Stimulated activated naive CD8-positive, alpha-beta T cell treated with anti-CD3 and anti-CD28 coated beads, Interleukin-15, Interleukin-2, amounts not matched to agents 100 ng/mL and 50 ng/mL, for 24 hours (primary cell): ENCODE data around the gene PSMD1.
"Not testable (repeated sequence)": the region's sequence is repeated elsewhere in the genome, so short reads cannot be mapped to it uniquely, and the experiment has no call there.

ENCODE experiments used
- H3K27ac Mint-ChIP-seq: one replicate; pipeline ENCODE4 v1.8.0; 2021; ENCODE audit warnings: mild to moderate bottlenecking, mixed read lengths
- H3K27me3 Mint-ChIP-seq: one replicate; pipeline ENCODE4 v1.8.0; 2021; ENCODE audit warnings: mixed read lengths
- H3K36me3 Mint-ChIP-seq: one replicate; pipeline ENCODE4 v1.8.0; 2021; ENCODE audit warnings: low read depth, mixed read lengths
- H3K4me1 Mint-ChIP-seq: one replicate; pipeline ENCODE4 v1.8.0; 2021; ENCODE audit warnings: low read depth, mixed read lengths
- H3K4me3 Mint-ChIP-seq: one replicate; pipeline ENCODE4 v1.8.0; 2021; ENCODE audit warnings: mild to moderate bottlenecking, mixed read lengths
- H3K9me3 Mint-ChIP-seq: one replicate; pipeline ENCODE4 v1.8.0; 2021; ENCODE audit warnings: mixed read lengths

The PSMD1 gene

DNA sequence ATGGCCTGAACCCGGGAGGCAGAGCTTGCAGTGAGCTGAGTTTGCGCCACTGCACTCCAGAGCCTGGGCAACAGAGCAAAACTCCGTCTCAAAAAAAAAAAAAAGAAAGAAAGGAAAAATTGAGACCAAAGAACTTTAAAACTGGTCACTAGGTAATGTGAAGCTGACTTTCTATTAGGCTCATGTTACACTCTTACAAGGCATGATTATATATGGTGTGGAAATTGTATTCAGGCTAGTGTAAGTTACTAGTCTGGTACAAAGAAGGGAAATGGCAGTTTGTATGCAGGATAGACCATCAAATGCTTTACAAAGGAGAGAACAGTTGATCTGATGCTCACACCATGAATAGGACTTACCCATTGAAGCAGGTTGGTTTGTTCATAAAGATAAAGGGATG lies 106.3 kb downstream of the PSMD1 start:
- Mint-ChIP-seq H3K36me3 (peaks cover 79% of the 10 kb centered on the region), H3K27me3 (no peaks in the 10 kb centered on the region), H3K27ac (peak overlapping the region; percentile 67), H3K4me1 (peaks cover 55% of the 10 kb centered on the region), H3K9me3 (no peaks in the 10 kb centered on the region), H3K4me3 (no peak overlapping the region)

DNA sequence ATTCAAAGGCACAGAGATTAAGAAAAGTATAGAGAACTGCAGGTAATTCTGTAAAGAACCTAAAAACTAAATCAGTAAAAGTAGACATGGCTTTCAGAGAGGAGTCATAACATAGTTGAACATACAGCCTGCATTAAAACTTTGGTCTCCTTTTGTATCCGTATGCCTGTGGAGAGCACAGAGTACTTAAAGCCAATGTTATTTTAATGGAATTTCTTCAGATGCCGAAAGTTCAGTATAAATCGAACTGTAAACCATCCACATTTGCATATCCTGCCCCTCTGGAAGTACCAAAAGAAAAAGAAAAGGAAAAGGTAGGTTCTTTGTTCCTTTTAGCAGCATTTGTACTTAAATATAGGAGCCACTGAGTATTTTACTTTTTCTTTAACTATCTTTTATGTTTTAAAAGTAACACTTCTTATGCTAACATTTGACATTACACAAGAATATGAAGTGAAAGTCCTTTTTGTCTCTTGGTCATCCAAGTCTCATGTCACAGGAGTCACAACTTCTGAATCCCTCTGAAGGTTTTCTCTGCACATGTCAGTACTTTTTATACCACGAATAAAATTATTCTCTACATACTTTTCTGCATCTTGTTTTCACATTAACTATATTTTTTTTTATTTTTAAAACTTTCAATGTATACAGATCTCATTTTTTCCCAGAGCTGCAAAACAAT lies 106.9 kb downstream of the PSMD1 start:
- no peaks in the 10 kb centered on the region for H3K27me3 Mint-ChIP-seq

DNA sequence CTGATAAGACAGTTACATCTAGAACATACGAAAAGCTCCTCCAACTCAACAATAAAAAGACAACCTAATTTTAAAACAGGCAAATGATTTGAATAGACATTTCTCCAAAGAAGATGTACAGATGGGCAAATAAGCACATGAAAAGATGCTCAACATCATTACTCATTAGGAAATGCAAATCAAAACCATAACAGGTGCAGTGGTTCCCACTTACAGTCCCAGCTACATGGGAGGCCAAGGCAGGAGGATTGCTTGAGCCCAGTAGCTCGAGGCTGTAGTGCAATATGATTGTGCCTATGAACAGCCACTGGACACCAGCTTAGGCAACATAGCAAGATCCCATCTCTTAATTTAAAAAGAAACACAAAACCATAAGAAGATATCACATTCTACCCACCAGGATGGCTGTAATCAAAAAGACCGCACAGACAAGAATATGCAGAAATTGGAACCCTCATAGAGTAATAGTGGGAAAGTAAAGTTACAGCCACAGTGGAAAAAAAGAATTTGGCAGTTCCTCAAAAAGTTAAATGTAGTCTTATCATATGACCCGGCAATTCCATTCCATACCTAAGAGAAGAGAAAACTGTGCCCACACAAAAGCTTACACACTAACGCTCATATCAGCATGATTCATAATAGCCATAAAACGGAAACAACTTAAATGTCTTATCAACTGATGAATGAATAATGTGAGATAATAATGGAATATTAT lies 111.2 kb downstream of the PSMD1 start:
- peak overlapping the region; percentile 84 for H3K27ac Mint-ChIP-seq
- H3K4me3 Mint-ChIP-seq, result peak overlapping the region; percentile 15
- H3K36me3 Mint-ChIP-seq, result peaks cover 89% of the 10 kb centered on the region
- no peaks in the 10 kb centered on the region for H3K27me3 Mint-ChIP-seq
- H3K9me3 Mint-ChIP-seq, result no peaks in the 10 kb centered on the region
- peaks cover 37% of the 10 kb centered on the region for H3K4me1 Mint-ChIP-seq

More for the DNA sequence above, 106.9 kb downstream of the PSMD1 start:
- peaks cover 61% of the 10 kb centered on the region for H3K4me1 Mint-ChIP-seq
- H3K4me3 Mint-ChIP-seq, result no peak overlapping the region
- no peaks in the 10 kb centered on the region for H3K9me3 Mint-ChIP-seq
- peaks cover 79% of the 10 kb centered on the region for H3K36me3 Mint-ChIP-seq
- peak overlapping the region; percentile 67 for H3K27ac Mint-ChIP-seq

DNA sequence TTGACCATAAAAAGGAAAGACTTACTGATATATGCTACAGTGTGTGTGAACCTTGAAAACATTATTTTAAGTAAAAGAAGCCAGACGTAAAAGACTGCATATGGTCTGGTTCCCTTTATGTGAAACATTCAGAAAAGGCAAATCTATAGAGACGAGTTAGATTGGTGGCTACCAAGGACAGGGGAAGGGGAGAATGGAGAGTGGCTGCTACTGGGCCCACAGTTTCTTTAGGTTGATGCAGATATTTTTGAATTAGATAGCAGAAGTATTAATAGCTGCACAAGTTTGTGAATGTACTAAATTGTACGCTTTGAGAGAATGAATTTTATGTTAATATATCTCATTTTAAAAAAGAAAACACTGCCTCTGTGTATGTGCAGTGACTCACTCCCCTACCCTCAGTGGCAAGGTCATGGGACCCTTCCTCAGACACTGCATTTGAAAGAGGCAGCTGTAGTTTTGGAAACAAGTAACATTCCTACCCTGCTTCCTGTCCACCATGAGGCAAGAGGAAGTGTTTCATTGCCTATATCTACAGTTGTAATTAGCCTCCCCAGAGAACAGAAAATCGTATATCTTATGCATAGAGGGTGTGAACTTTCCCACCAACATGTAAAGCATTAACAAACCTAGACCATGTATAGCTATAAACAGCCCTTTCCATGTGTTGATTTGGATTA lies 111.9 kb downstream of the PSMD1 start:
- Mint-ChIP-seq H3K9me3 (no peaks in the 10 kb centered on the region), H3K4me3 (peak overlapping the region; percentile 15), H3K36me3 (peaks cover 87% of the 10 kb centered on the region), H3K27me3 (no peaks in the 10 kb centered on the region), H3K27ac (peak overlapping the region; percentile 84), H3K4me1 (peaks cover 30% of the 10 kb centered on the region)

DNA sequence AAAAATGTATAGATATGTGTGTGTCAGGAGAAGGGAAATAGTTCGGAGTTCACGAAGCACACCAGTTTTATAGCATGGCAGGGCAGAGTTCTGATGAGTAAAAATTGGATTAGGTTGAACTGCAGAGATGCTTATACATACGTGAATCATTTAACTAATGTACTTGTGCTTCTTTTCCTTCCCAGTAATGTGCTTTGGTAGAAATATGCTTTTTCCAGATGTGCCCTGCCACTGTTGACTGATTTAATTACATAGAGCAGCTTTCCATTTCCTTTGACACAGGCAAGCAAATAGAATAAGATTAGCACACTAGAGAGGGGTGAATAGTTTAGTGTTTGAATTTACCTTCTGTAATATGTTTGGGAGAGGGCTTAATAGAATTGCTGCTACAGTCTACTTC lies 112.8 kb downstream of the PSMD1 start:
- no peak overlapping the region for H3K4me3 Mint-ChIP-seq
- peaks cover 92% of the 10 kb centered on the region for H3K36me3 Mint-ChIP-seq
- no peaks in the 10 kb centered on the region for H3K9me3 Mint-ChIP-seq
- H3K27ac Mint-ChIP-seq, result peak overlapping the region; percentile 84
- peaks cover 30% of the 10 kb centered on the region for H3K4me1 Mint-ChIP-seq
- no peaks in the 10 kb centered on the region for H3K27me3 Mint-ChIP-seq

DNA sequence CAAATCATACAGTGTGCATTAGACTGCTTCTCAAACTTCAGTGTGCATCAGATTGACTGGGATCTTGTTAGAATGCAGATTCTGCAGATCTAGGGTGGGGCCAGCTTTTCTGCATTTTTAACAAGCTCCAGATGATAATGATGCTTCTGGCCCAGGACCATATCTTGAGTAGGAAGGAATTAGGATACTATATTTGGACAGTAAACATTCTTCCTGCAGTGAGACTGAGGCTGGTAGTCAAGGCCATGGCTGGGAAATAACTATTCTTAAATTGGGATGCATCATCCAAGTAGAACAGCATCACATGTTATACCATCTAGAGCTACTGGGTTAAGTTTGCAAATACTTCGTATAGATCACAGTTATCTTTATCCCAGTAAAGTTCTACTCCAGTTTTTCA lies 113.4 kb downstream of the PSMD1 start:
- H3K4me3 Mint-ChIP-seq, result no peak overlapping the region

DNA sequence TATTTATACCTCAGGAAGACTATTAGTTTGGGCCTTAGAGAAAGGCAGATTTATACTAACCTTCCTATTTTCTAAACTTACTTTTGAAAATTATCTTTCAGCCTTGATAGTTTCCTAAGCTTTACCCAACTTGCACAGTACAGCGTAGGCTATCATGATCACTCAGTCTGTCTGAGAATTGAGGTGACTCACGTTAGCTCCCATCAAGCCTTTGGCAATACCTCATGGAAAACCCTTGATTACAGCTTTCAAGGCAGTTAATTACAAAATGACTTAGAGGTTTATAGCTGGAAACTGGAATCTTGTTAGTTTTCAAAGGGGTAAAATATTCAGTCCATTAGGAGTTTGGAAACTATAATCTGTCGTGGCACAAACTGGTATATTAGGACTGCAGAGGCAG lies 115.4 kb downstream of the PSMD1 start:
- H3K9me3 Mint-ChIP-seq, result no peaks in the 10 kb centered on the region
- H3K4me1 Mint-ChIP-seq, result peaks cover 30% of the 10 kb centered on the region
- H3K4me3 Mint-ChIP-seq, result no peak overlapping the region
- peaks cover 87% of the 10 kb centered on the region for H3K36me3 Mint-ChIP-seq
- no peak overlapping the region for H3K27ac Mint-ChIP-seq
- no peaks in the 10 kb centered on the region for H3K27me3 Mint-ChIP-seq

More for the DNA sequence above, 113.4 kb downstream of the PSMD1 start:
- H3K4me1 Mint-ChIP-seq, result peaks cover 30% of the 10 kb centered on the region
- H3K27ac Mint-ChIP-seq, result no peak overlapping the region
- H3K27me3 Mint-ChIP-seq, result no peaks in the 10 kb centered on the region
- no peaks in the 10 kb centered on the region for H3K9me3 Mint-ChIP-seq
- peaks cover 92% of the 10 kb centered on the region for H3K36me3 Mint-ChIP-seq

DNA sequence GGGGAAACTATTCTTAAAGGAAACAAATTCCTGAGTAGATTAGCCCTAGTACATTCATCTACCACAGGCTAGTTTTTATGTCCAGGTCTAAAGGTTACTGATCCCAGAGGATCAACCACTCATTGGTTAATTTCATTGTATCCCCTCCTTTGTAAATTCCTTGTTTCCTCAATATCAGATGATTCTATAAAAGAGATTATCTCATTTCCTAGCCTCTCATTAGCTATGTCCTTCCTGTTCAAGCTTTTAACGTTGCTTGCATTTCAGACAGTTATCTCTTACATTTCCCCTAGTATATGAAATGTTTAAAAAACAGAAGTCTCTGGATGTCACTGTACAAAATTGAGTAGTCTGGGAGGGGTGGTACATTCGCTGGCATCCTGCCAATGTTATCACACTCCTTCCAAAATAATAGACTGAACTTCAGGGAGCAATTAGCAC lies 117.6 kb downstream of the PSMD1 start:
- H3K4me1 Mint-ChIP-seq, result peaks cover 21% of the 10 kb centered on the region
- peak overlapping the region; percentile 14 for H3K27ac Mint-ChIP-seq
- no peaks in the 10 kb centered on the region for H3K9me3 Mint-ChIP-seq
- H3K36me3 Mint-ChIP-seq, result peaks cover 64% of the 10 kb centered on the region
- H3K27me3 Mint-ChIP-seq, result no peaks in the 10 kb centered on the region
- H3K4me3 Mint-ChIP-seq, result no peak overlapping the region

DNA sequence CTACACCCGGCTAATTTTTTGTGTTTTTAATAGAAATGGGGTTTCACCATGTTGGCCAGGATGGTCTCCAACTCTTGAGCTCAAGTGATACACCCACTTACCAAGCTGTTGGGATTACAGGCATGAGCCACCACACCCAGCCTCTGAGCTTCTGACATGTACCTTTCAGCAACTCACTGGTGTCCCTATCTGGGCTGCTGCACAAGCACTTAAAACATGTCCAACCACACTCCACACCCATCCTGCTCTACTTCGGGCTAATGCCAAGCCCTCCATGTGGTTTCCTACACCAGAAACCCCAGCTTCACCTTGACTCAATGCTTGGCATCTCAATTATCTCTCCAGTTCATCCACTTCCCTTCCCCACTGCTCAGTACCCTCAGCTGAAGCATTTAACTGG lies 119.4 kb downstream of the PSMD1 start:
- Mint-ChIP-seq H3K4me1 (peaks cover 36% of the 10 kb centered on the region), H3K4me3 (no peak overlapping the region), H3K9me3 (no peaks in the 10 kb centered on the region), H3K27ac (peak overlapping the region; percentile 33), H3K27me3 (no peaks in the 10 kb centered on the region), H3K36me3 (peaks cover 46% of the 10 kb centered on the region)

DNA sequence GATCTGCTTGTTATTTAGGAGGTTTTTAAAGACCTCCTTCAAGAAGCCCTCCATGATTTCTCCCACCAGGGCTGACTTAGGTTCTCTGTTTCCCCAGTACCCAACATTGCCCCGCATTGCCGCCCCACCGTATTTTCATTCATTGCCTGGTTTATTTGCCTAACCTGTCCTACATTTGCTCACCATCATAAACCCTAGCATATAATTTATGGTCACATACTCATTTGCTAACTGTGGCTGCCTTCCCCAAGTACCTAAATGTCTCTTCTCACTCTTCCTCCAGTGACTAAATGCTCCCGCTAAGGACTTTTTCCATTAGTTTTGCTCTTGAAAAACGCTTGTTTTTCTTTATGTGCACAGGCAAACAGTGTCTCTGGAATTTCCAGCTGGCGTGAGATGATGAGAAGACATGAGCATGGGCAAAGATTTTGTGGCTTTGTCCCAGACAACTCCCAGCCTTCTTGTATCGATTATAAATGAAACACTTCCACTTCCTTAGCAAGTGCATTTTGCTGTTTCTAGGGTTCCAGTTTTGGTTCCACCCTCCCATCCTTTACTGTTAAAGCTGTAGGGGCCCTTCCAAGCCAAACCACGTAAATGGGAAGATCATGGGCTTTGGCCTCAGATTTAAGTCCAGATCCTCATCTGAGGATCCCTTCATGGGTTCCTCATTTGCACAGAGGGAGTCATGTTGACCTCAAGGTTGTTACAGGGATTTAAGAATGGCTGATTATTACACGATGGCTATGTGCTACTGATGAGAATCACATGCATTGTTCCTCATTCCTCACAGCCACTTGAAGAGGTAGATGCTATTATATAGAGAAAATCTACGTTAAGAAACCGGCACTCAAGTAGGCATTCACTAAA lies 120.7 kb downstream of the PSMD1 start:
- no peaks in the 10 kb centered on the region for H3K9me3 Mint-ChIP-seq
- peaks cover 37% of the 10 kb centered on the region for H3K36me3 Mint-ChIP-seq
- peaks cover 36% of the 10 kb centered on the region for H3K4me1 Mint-ChIP-seq
- H3K4me3 Mint-ChIP-seq, result no peak overlapping the region
- H3K27ac Mint-ChIP-seq, result peak overlapping the region; percentile 18
- no peaks in the 10 kb centered on the region for H3K27me3 Mint-ChIP-seq

DNA sequence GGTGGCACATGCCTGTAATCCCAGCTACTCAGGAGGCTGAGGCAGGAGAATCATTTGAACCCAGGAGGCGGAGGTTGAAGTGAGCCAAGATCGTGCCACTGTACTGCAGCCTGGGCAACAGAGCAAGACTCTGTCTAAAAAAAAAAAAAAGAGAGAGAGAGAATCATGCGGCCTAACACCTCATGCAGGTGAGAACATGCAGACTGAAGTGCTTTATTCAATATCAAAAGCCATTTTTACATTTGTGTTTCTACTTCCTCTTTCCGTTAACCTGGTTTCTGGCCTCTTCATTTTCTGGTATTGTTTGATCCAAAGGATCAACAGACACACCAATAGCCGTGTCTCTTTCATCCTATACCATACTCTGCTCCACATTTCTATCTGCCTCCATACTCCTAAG lies 122.1 kb downstream of the PSMD1 start:
- not testable (repeated sequence) for H3K27me3 Mint-ChIP-seq, H3K9me3 Mint-ChIP-seq, H3K4me3 Mint-ChIP-seq, H3K27ac Mint-ChIP-seq
- Mint-ChIP-seq H3K4me1 (peaks cover 36% of the 10 kb centered on the region), H3K36me3 (peaks cover 27% of the 10 kb centered on the region)

DNA sequence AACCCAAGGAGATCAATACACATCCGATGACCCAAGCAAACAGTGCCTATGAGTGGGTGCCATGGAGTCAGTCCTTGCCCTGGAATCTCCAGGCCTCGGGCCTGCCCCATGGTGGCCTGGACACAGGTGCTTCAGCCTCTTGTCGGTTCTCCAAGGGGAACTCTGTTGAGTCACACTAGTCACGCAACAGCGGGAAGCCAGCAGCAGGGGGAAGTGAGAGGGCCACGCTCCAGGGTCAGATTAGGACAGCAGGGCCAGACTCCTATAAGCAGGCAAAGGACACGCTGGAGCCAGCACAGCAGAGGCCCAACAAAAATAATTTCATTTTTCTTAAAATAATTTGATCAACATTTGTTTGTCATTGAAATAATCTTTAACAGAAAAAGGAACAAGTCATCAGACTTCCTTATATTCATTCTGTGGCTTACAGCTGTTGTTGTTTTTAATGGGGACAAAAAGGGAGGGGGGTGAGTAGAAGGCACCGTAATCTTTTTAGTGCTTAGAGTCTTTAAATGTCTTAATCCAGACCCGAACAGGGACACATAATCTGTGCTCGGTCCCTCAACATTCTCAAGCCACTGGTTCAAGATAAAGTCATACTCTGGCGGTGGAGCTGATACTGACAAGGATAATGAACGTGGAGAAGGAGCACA lies 125.3 kb downstream of the PSMD1 start:
- peaks cover 30% of the 10 kb centered on the region for H3K4me1 Mint-ChIP-seq
- H3K27ac Mint-ChIP-seq, result no peak overlapping the region
- H3K9me3 Mint-ChIP-seq, result no peaks in the 10 kb centered on the region
- H3K4me3 Mint-ChIP-seq, result no peak overlapping the region
- H3K27me3 Mint-ChIP-seq, result no peaks in the 10 kb centered on the region
- no peaks in the 10 kb centered on the region for H3K36me3 Mint-ChIP-seq

DNA sequence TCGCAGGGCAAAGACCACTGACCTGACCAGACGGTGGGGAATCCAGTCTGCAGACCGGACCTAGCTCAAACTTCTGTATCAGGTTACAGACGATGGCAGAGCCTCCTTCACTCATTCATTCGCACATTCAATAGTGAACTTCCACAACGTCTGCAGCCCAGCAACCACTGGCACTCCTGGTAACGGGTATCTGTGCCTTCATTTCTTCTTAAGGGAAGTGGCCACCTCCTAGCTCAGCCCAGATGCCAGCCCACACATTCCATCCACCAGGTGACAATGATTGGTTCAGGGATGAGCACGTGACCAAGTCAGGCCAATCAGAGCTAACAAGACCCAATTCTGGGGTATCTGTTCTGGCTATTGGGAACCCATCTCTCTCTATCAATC lies 125.8 kb downstream of the PSMD1 start:
- H3K4me3 Mint-ChIP-seq, result no peak overlapping the region
- no peaks in the 10 kb centered on the region for H3K36me3 Mint-ChIP-seq
- H3K9me3 Mint-ChIP-seq, result no peaks in the 10 kb centered on the region
- no peak overlapping the region for H3K27ac Mint-ChIP-seq
- peaks cover 25% of the 10 kb centered on the region for H3K4me1 Mint-ChIP-seq
- no peaks in the 10 kb centered on the region for H3K27me3 Mint-ChIP-seq

DNA sequence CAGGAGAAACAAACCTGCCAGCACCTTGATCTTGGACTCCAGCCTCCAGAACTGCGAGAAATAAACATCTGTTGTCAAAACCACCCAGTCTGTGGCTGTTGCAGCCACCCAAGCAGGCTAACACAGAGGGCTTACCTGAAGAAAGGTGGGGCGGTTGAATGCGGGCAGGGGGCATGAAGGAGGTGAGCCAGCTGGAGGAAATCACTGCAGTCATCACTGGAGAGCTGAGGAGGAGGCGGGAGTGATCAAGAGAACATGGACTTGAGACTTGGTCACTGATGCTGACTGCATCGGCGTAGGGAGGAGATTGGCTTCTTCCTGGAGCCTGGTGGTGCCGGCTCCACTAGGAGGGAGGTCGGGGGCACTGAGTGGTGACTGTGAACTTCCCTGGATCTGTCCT lies 127.2 kb downstream of the PSMD1 start:
- Mint-ChIP-seq H3K4me1 (peaks cover 19% of the 10 kb centered on the region), H3K27me3 (peaks cover 5% of the 10 kb centered on the region), H3K27ac (no peak overlapping the region), H3K9me3 (no peaks in the 10 kb centered on the region), H3K36me3 (no peaks in the 10 kb centered on the region), H3K4me3 (no peak overlapping the region)
